ENCODE measurements around the gene RAPGEF2. TPM values are rescaled to one million over a fixed set of nuclear protein-coding genes. Genes with fewer than 3 reads are reported as not detected.
A peak's percentile ranks its signal among the peaks of the same experiment; 100 is the strongest.
"Not testable (repeated sequence)": the region's sequence is repeated elsewhere in the genome, so short reads cannot be mapped to it uniquely, and the experiment has no call there.

RAPGEF2 gene
- total RNA-seq, 4 donors from 2014 or later, result 14.1 to 30.5 (median 21.4) TPM

DNA sequence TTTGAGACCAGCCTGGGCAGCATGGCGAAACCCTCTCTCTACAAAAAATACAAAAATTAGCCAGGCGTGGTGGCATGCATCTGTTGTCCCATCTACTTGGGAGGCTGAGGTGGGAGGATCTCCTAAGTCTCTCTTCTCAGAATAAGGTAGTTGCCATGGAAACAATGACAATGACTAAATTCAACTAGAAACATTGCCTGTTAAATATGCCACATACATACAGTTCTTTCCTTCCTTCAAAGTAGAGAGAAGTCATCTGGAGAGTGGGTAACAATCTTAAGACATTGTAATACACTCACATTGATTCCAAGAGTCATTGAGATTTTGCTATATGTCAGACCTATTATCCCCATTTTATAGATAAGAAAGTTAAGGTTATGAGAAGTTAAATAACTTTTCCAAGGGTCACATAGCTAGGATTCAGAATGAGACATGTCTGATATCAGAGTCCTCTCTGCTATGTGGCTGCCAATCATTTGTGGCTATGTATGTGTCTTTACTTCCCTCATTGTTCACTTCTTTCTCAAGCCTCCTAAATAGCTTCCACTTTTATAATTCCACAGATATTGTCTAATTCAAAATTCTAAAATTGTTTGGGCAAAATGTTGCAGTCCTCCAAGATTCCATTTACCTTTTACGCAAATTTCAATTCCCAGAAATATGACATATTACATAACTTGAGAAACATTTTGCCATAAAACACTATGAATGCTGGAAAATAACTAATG, 37.2 kb upstream of the RAPGEF2 start:
- no peak overlapping the region for H3K27ac ChIP-seq
- WGBS, 2 donors, result 98 to 100% methylated on average over 3 of the region's 3 CpGs
- no peak for DNase-seq
- TF ChIP-seq, protein P1, sequence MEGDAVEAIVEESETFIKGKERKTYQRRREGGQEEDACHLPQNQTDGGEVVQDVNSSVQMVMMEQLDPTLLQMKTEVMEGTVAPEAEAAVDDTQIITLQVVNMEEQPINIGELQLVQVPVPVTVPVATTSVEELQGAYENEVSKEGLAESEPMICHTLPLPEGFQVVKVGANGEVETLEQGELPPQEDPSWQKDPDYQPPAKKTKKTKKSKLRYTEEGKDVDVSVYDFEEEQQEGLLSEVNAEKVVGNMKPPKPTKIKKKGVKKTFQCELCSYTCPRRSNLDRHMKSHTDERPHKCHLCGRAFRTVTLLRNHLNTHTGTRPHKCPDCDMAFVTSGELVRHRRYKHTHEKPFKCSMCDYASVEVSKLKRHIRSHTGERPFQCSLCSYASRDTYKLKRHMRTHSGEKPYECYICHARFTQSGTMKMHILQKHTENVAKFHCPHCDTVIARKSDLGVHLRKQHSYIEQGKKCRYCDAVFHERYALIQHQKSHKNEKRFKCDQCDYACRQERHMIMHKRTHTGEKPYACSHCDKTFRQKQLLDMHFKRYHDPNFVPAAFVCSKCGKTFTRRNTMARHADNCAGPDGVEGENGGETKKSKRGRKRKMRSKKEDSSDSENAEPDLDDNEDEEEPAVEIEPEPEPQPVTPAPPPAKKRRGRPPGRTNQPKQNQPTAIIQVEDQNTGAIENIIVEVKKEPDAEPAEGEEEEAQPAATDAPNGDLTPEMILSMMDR (IDR thresholded peaks at IDR 0.05), result no peak
- H3K27me3 ChIP-seq, result no peaks in the 10 kb centered on the region
- H3K36me3 ChIP-seq, result no peaks in the 10 kb centered on the region
- intact Hi-C loops (cut with DNase I), result no loop called here
- no peaks in the 10 kb centered on the region for H3K9me3 ChIP-seq
- peaks cover 0 to under 1% (median 0%) of the 10 kb centered on the region in 3 donors for H3K4me1 ChIP-seq
- no peak overlapping the region for H3K4me3 ChIP-seq

- H3K27me3 ChIP-seq; H3K9me3 ChIP-seq; DNase-seq; H3K27ac ChIP-seq; H3K36me3 ChIP-seq; intact Hi-C loops (cut with DNase I); H3K4me3 ChIP-seq: not testable (repeated sequence)
- peaks cover 0 to 14% (median 0%) of the 10 kb centered on the region in 3 donors for H3K4me1 ChIP-seq
- WGBS, 2 donors, result 90 to 97% methylated on average over 3 to 5 of the region's 5 CpGs
Measured at GRCh38 chr4:159068139-159068538, 34.7 kb upstream of the RAPGEF2 start.

GRCh38 chr4:159069922-159070321, 33.0 kb upstream of the RAPGEF2 start:
- Histone ChIP-seq H3K4me1 (peaks cover 0 to 14% (median 0%) of the 10 kb centered on the region in 3 donors), H3K36me3 (no peaks in the 10 kb centered on the region), H3K9me3 (no peaks in the 10 kb centered on the region), H3K4me3 (no peak overlapping the region), H3K27ac (no peak overlapping the region), H3K27me3 (no peaks in the 10 kb centered on the region)
- TF ChIP-seq POLR2A (IDR thresholded peaks at IDR 0.05), result no peak
- TF ChIP-seq, protein P1 (IDR thresholded peaks at IDR 0.05), result no peak
- intact Hi-C loops (cut with DNase I), result no loop called here
- no peak for DNase-seq
- 65 to 70% methylated on average over 3 of the region's 3 CpGs for WGBS, 2 donors

GRCh38 chr4:159070742-159071141, 32.1 kb upstream of the RAPGEF2 start:
- intact Hi-C loops (cut with DNase I), result no loop called here
- peaks cover 0 to 14% (median 0%) of the 10 kb centered on the region in 3 donors for H3K4me1 ChIP-seq
- no peaks in the 10 kb centered on the region for H3K27me3 ChIP-seq
- 75 to 79% methylated on average over 4 of the region's 4 CpGs for WGBS, 2 donors
- DNase-seq, result no peak
- TF ChIP-seq POLR2A (IDR thresholded peaks at IDR 0.05), result no peak
- TF ChIP-seq, protein P1 (IDR thresholded peaks at IDR 0.05), result no peak
- no peak overlapping the region for H3K4me3 ChIP-seq
- no peaks in the 10 kb centered on the region for H3K36me3 ChIP-seq
- H3K27ac ChIP-seq, result peak overlapping the region in 2 of 4 donors; percentile 30 to 36
- H3K9me3 ChIP-seq, result no peaks in the 10 kb centered on the region

GRCh38 chr4:159071178-159071968, 31.5 kb upstream of the RAPGEF2 start:
- no peak overlapping the region for H3K4me3 ChIP-seq
- peak overlapping the region in 3 of 4 donors; percentile 14 to 36 (median 30) for H3K27ac ChIP-seq
- H3K36me3 ChIP-seq, result no peaks in the 10 kb centered on the region
- H3K27me3 ChIP-seq, result no peaks in the 10 kb centered on the region
- intact Hi-C loops (cut with DNase I), result no loop called here
- peaks cover 0 to 14% (median 0%) of the 10 kb centered on the region in 3 donors for H3K4me1 ChIP-seq
- TF ChIP-seq POLR2A (IDR thresholded peaks at IDR 0.05), result no peak
- DNase-seq, result no peak
- H3K9me3 ChIP-seq, result no peaks in the 10 kb centered on the region
- WGBS, 2 donors, result 9 to 10% methylated on average over 1 of the region's 1 CpG
